Measurements from ENCODE around the gene C6orf89. TPM values are rescaled to one million over a fixed set of nuclear protein-coding genes. Genes with fewer than 3 reads are reported as not detected.

C6orf89 gene
- total RNA-seq, 4 donors from 2014 or later: 7.8 to 41.8 (median 28.2) TPM

- intact Hi-C loops (cut with DNase I; ENCODE audit: low total_unique reads): no loop called here
These were observed 14.1 kb upstream of the C6orf89 start for GRCh38 chr6:36871686-36872085.

GRCh38 chr6:36873115-36873514 is 12.6 kb upstream of the C6orf89 start:
- Histone ChIP-seq H3K27me3 (no peaks in the 10 kb centered on the region), H3K27ac (no peak overlapping the region), H3K4me1 (peaks cover 6 to 19% (median 15%) of the 10 kb centered on the region in 4 donors), H3K9me3 (no peaks in the 10 kb centered on the region), H3K4me3 (no peak overlapping the region), H3K36me3 (peaks cover 0 to 10% (median 0%) of the 10 kb centered on the region in 4 donors)
- TF ChIP-seq POLR2A (IDR thresholded peaks at IDR 0.05): no peak
- no peak for TF ChIP-seq EP300 (IDR thresholded peaks at IDR 0.05; ENCODE audit: low read depth)
- TF ChIP-seq CTCF (IDR thresholded peaks at IDR 0.05): no peak
- TF ChIP-seq POLR2AphosphoS5 (IDR thresholded peaks at IDR 0.05): no peak
- intact Hi-C loops (cut with DNase I; ENCODE audit: low total_unique reads): no loop called here
- 85 to 100% methylated on average over 1 of the region's 1 CpG for WGBS, 2 donors (ENCODE audit: low coverage in 1 of 2)
- in situ Hi-C loops (cut with MboI; ENCODE audit: low pct_ligation_motif_present in 1 of 4, low pct_unique_long_range_greater_than_20kb in 1 of 4, low sequenced_read_pairs in 3 of 4): no loop called here
- no peak for DNase-seq

More at GRCh38 chr6:36871686-36872085, 14.1 kb upstream of the C6orf89 start:
- peaks cover 6 to 19% (median 15%) of the 10 kb centered on the region in 4 donors for H3K4me1 ChIP-seq
- in situ Hi-C loops (cut with MboI; ENCODE audit: low pct_ligation_motif_present in 1 of 4, low pct_unique_long_range_greater_than_20kb in 1 of 4, low sequenced_read_pairs in 3 of 4): no loop called here
- no peak overlapping the region for H3K4me3 ChIP-seq
- no peak for DNase-seq
- no peaks in the 10 kb centered on the region for H3K27me3 ChIP-seq
- H3K36me3 ChIP-seq: peaks cover 0 to 10% (median 0%) of the 10 kb centered on the region in 4 donors
- no peaks in the 10 kb centered on the region for H3K9me3 ChIP-seq
- TF ChIP-seq CTCF (IDR thresholded peaks at IDR 0.05) (no peak), EP300 (IDR thresholded peaks at IDR 0.05; ENCODE audit: low read depth) (no peak), POLR2A (IDR thresholded peaks at IDR 0.05) (no peak), POLR2AphosphoS5 (IDR thresholded peaks at IDR 0.05) (no peak)
- 87 to 100% methylated on average over 1 to 3 of the region's 3 CpGs for WGBS, 2 donors (ENCODE audit: low coverage in 1 of 2)
- H3K27ac ChIP-seq: no peak overlapping the region

- TF ChIP-seq POLR2AphosphoS5 (IDR thresholded peaks at IDR 0.05) (no peak), EP300 (IDR thresholded peaks at IDR 0.05; ENCODE audit: low read depth) (no peak), POLR2A (IDR thresholded peaks at IDR 0.05) (no peak), CTCF (IDR thresholded peaks at IDR 0.05) (no peak)
- Histone ChIP-seq H3K36me3 (peaks cover 0 to 8% (median 0%) of the 10 kb centered on the region in 4 donors), H3K4me1 (peaks cover 6 to 19% (median 15%) of the 10 kb centered on the region in 4 donors), H3K4me3 (peak overlapping the region; percentile 83 to 95 (median 92)), H3K27ac (peak overlapping the region; percentile 84 to 91 (median 89)), H3K27me3 (peaks cover under 1% of the 10 kb centered on the region), H3K9me3 (no peaks in the 10 kb centered on the region)
- 8 to 14% methylated on average over 6 to 11 of the region's 11 CpGs for WGBS, 2 donors (ENCODE audit: low coverage in 1 of 2)
- intact Hi-C loops (cut with DNase I; ENCODE audit: low total_unique reads) (no loop called here), in situ Hi-C loops (cut with MboI; ENCODE audit: low pct_ligation_motif_present in 1 of 4, low pct_unique_long_range_greater_than_20kb in 1 of 4, low sequenced_read_pairs in 3 of 4) (no loop called here)
- DNase-seq: peak; percentile 25
These were observed 11.9 kb upstream of the C6orf89 start for GRCh38 chr6:36873612-36874442.

GRCh38 chr6:36874443-36875249 is 11.1 kb upstream of the C6orf89 start, which contains the start of gene PPIL1:
Gene PPIL1 (minus strand): TSS chr6:36874803. CDS start chr6:36874772, 31 bp downstream.
- peak; percentile 24 for TF ChIP-seq POLR2A (IDR thresholded peaks at IDR 0.05)
- no peak for TF ChIP-seq EP300 (IDR thresholded peaks at IDR 0.05; ENCODE audit: low read depth)
- TF ChIP-seq CTCF (IDR thresholded peaks at IDR 0.05): peak in 1 of 5 experiments; percentile 19
- peak; percentile 5 to 54 (median 52) for TF ChIP-seq POLR2AphosphoS5 (IDR thresholded peaks at IDR 0.05)
- peak within 1 kb of the TSS; percentile 83 to 95 (median 92) for H3K4me3 ChIP-seq
- in situ Hi-C loops (cut with MboI; ENCODE audit: low pct_ligation_motif_present in 1 of 4, low pct_unique_long_range_greater_than_20kb in 1 of 4, low sequenced_read_pairs in 3 of 4): loop anchor here (25.0 kb wide), 2 partner anchors 138 to 338 kb away; partner anchors contain the start of gene FGD2 (in 3 of the 4)

More at GRCh38 chr6:36874443-36875249, 11.1 kb upstream of the C6orf89 start, which contains the start of gene PPIL1:
- Histone ChIP-seq H3K27me3 (peaks cover 9% of the 10 kb centered on the region), H3K4me1 (peaks cover 6 to 19% (median 15%) of the 10 kb centered on the region in 4 donors), H3K9me3 (no peaks in the 10 kb centered on the region), H3K36me3 (no peaks in the 10 kb centered on the region), H3K27ac (peak within 1 kb of the TSS; percentile 84 to 91 (median 89))
- intact Hi-C loops (cut with DNase I; ENCODE audit: low total_unique reads): no loop called here
- peak; percentile 83 for DNase-seq
- WGBS, 2 donors (ENCODE audit: low coverage in 1 of 2): 0 to 2% methylated on average over 6 to 44 of the region's 54 CpGs
